GM21723 (cell line): ENCODE results near the gene PIEZO1.

Source experiments
- ATAC-seq: cut with Tn5 transposase; IDR thresholded peaks from one replicate; pipeline ENCODE4 v1.9.1; 2021; ENCODE audit warnings: mild to moderate bottlenecking, moderate library complexity; ENCODE audit not compliant: unreplicated experiment

PIEZO1 gene

DNA sequence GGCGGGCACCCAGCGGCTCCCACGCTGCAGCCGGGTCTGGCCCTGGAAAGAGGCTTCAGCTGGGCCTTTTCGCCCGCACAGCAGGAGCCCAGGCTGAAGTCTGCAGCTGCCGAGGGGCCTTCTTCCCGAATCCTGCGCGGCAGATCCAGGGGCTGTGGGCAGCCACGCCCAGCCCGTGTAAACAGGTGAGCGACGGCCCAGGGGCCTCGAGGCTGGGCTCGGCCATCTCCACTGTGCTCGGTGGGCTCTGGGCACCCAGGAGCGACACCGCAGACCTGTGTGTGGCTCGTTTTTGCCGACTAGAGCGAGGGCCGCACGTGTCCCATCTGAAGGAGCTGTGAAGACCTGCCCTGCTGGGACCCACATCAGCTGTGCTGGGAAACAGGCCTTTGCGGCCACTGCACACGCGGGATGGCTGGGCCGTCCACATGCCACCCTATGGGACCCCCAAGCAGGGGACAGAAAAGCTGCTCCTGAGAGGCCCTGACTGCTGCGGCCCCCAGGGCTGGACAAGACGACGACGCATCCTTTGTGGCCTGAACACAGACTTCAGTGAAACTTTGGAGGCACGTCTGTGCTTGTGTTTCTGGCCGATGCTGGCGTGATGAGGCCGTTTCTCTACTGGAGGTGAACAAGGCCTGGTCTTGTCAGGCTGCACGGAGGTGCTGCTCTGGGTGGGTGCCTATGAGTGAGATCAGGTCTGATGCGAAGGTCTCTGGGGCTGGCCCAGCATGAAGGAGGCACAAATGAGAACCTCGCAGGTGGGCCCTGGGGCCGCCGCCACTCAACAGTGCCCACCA lies 31.9 kb upstream of the PIEZO1 start:
- no peak for ATAC-seq

DNA sequence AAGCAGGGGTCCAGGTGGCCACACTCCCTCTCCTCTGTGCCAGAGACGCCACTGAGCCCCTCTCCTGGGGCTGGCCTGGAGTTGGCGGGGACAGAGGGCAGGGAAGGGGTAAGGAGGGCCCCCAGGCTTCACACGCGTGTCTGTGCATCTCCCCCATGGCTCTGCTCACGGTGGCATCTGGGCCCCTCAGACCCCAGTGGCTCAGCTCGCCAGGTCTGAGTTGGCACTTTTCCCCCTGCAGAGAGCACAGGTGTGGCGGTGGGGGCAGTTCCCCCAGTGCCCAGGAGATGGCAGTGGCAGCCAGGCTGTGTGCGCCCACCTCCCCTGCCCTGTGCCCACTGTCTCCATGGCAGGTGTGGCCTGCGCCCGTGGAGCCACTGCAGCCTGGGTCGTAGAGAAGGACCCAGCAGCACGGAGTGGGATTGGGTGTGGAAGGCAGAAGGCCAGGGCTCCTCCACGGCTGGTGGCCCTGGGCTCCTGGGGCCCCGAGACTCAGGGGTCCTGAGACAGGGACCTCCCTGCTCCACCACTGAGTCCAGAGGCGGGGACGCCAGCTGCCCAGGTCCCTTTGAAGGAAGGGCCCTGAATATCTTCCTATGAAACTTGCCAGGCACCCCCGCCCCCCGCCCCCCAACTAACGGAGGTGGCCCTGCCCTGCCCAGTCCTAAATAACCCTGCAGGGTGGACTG lies 31.0 kb upstream of the PIEZO1 start:
- no peak for ATAC-seq

DNA sequence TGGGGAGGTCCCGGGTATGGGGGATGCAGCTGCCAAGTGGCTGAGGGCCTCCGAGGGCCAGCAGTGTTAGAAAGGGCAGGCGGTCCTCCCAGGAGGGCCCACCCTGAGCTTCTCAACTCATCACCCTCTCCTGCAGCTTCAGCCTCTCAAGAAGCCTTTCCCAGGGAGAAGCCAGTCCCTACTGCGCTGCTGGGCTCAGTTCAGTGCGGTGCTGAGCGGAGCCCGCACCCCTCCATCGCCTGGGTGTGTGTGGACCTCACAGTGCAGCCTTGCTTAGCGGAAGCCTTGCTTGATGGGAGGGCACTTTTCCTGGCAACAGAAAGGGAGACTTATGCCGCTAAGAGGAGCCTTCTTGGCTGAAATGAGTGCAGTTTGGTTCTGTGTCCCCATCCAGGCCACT lies 30.2 kb upstream of the PIEZO1 start:
- no peak for ATAC-seq

DNA sequence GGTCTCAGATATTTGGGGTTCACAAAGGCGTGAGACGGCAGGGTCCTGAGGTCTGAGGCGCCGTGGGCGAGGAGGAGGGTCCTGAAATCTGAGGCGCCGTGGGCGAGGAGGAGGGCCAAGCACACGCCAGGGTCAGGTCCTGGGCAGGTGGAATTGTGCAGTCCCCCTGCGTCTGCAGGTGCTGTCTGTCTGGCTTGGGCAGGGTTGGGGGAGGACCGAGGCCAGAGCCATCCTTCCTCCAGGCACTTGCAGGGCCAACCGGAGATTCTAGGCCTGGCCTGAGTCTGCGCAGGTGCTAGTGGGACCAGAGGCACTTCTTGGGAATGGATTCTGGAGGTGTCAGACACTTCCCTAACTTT lies 29.1 kb upstream of the PIEZO1 start:
- no peak for ATAC-seq

DNA sequence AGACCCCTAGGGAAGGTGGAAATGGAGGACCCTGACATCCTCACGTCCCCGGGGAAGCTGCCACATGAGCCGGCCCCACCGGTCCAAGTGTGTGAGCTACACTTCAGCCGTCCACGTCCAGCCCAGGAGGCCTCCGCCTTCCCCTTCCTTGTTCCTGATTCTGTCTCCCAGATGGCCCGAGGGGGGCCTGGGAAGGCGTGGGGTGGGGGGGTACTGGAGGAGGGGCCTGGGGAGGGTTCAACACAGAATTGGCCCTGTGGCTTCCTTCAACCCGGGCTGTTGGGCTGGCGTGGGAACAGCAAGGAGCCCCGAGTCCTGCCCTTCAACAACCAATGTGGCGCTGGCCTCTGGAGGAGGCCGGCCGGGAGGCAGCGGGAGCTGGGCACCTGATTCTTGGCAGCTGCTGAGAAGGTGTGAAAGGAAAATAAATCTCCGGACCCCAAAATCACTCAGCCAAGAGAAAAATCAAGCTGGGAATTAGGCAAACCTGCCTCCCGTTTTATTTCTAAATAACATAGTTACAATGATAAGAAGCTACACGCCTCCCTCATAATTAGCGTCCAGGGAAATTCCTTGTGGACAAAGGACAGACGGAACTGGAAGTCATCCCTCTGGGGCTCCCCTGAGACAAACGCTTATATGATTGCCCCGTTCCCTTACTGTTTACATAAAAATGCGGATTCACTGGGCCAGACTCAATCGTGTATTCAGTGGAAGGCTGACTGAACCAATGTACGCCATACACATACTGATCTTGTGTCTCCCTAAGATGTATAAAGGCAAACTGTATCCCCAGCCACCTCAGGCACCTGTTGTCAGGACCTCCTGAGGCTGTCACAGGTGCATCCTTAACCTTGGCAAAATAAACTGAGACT lies 28.5 kb upstream of the PIEZO1 start:
- ATAC-seq = no peak

DNA sequence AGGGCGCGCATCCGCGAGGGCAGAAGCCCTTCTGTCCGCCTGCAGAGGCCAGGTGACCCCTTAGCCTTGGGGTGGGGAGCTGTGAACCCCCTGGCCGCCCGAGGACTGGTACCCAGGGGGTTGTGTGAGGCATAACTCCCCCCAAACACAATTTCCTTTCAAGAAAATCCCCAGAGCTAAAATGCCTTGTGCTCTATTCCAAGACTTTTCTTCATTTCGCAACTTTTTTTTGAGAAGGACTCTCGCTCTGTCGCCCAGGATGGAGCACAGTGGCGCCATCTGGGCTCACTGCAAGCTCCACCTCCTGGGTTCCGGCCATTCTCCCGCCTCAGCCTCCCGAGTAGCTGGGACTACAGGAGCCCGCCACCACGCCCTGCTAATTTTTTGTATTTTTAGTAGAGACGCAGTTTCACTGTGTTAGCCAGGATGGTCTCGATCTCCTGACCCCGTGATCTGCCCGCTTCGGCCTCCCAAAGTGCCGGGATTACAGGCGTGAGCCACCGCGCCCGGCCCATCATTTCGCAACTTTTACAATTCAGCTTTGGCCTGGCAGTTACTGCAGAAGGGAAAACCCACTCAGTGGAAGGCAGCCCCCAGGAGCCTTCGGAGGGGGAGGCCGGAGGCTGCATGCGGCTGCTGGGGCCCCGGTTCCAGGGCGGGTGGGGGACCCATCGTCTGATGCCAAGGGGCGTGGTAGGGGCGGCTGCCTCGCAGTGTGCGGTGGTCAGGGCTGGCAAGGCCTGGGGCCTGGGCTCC lies 27.7 kb upstream of the PIEZO1 start:
- ATAC-seq = no peak

DNA sequence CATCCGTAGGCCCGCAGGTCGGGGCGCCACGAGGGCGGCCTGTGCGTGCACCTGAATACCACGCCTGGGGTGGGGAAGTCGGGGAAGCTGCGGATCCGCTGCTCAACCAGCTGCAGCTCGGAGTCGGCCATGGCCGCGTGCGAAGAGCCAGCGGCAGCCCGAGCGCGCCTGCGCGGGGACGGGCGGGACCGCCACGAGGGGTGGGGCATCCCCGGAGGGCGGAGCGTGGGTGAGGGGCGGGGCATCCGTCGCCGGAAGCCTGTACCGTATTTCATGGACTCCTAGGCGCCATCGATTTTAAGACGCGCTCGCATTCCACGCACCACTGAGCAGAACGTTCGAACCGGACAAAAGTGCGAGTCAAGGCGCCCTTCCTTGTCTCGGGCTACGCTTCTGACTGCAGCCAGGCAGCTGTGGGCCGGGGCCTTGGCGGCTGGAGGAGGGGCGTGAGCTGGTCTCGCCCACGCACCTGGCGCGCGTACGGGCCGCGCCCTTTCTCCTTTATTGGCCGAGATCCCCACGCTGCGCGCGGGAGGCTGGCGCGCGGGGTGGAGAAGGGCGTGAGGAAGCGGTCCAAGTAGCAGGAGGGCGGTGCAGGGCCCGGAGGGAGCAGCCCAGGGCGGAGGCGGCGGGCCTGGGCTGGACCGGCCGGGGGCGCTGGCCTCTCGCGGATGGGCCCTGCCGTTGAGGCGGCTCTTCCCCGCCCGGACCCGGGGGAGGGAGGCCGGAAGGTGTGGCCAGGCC lies 26.9 kb upstream of the PIEZO1 start, which contains the start of gene APRT:
Gene APRT, minus strand, starts transcription at position 160 of the 744 bp plus-strand sequence. Its CDS starts 29 bp downstream, at position 131.
- ATAC-seq = peak; percentile 69

DNA sequence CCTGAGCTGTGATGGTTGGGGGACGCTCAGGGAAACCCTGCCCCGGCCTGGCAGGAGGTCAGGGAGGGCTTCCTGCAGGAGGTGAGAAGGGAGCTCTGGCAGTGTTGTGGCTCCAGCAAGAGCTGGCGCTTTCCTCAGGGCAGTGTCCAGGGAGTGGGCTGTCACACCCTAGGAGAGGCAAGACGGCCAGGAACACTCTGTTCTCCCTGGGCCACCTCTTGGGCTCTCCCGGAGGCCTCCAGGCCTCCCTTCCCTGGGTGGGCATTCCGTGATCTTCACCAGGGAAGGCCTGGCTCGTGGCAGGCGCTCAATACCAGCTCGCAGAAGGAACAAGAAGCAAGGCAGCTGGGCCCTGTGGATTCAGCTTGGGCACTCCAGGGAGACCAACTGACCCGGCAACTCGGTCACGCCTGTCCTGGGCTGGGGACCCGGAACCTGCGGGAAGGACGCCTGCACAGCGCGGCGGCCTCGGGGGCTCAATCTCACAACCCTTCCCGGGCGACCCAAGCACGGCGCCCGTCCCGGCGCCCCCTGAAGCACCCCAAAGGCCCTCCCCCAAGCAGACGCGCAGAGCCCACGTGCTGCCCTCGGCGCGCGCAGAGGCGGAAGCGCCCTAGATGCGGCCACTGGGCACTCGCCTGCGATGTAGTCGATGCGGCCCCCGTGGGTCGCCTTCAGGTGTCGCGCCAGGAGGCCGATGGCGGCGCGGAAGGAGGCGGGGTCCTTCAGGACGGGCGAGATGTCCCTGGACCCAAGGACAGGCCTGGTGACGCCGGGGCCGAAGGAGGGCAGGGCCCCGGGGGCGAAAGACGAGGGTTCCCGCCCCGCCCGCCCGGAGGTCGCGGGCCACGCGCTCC lies 26.1 kb upstream of the PIEZO1 start:
- ATAC-seq = peak; percentile 55

DNA sequence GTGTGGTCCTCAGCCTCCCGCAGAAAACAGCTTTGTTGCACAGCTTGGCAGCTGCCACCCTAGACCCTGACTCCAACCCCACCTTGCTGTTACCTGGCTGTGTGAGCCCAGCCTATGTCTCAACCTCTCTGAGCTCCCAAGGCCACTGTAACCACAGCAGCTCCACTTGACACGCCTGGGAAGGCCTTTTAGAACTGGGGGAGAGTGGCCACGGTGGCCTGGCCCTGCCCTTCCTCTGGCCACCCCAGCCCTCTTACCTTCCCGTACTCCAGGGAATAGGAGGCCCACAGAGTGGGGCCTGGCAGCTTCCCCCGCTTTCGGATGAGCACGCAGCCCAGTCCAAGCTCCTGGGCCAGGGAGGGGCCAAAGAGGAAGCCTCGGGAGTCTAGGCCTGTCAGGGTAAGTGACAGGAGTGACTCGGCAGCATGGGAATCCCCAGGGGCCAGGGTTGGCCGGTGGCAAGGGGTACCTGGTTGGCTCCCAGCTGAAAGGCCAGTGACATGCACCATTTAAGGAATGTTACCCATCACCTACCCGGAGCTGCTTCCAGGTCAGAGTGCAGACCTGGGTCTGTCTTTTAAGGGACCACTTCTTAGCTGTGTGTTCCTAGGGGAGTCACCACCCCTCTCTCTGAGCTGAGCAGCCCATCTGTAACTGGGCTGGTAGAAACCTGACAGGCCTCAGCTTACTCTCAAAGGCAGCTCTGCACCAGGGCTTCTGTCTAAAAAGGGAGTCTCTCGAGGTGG lies 25.3 kb upstream of the PIEZO1 start:
- no peak for ATAC-seq

DNA sequence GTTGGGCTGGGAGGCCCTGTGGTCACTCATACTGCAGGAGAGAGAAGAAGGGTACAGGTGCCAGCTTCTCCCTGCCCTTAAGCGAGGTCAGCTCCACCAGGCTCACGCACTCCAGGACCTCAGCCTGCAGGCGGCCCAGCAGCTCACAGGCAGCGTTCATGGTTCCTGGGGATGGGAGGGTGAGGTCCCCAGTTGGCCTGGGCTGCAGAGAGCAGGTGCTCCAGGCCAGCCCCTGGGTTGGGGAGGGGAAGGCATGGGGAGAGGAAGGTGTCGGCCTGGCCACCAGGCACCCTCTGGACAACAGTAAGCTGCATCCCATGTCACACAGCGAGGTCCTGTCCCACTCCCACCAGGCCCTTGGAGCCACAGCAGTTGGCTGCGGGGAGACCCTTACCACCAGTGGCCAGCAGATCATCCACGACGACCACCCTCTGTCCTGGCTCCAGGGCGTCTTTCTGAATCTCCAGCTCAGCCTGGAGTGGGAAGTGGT lies 24.7 kb upstream of the PIEZO1 start:
- ATAC-seq = no peak

DNA sequence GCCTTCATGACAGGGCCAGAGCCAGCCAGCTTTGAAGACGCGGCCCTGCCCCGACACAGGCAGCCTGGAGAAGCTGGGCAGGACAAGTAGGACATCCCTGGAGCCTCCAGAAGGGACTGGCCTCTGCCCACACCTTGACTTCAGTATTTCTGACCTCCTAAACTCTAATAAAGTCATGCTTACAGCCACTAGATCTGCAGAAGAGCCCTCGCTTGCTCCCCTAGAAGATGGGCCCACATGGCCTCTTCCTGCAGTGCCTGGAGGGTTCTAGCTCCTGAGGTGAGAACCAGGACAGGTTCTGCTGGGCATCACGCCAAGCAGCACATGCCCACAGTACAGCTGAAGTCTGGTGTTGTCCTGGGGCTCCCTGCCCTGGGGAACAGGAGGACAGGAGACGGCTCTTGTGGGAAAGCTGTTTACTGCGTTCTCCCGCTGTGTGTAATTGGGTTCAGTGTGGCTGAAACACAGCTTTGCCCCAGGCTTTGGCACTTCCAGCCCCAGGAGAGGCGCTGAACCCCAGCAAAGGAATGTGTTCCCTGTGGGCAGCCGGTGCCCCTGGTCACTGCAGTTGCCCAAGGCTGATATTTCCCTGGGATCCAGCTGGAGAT lies 24.2 kb upstream of the PIEZO1 start:
- ATAC-seq = no peak

DNA sequence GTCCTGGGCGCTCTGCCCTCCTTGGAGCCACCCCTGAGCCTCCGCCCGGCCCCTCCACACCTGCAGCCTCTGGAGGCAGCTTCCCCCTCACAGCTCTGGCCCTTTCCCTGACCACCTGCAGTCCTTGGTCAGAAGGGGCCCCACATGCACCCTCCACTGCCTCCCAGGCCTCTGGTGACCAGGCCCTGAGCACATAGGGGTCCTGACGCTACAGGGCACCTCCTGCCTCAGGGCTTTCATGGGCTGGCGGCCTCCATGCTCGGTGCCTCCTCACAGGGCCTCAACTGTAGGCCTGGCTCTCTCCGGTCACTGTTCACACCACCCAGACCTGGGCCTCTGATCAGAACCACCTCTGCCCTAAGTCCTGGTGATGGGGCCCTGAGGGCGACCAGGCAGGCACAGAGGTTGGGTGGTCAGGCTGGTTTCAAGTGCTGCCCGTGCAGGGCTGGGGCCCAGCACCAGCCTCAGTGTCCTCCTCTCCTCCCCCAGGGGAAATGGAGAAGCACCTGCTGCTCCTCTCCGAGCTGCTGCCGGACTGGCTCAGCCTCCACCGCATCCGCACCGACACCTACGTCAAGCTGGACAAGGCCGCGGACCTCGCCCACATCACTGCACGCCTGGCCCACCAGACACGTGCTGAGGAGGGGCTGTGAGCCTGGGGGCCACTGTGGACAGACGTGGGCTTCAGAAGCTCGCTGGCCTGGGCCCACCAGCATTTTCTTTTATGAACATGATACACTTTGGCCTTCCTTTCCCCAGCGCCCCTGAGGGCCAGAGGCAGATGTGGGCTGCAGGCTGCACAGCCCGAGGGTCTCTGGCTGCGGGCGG lies 22.8 kb upstream of the PIEZO1 start:
- no peak for ATAC-seq

DNA sequence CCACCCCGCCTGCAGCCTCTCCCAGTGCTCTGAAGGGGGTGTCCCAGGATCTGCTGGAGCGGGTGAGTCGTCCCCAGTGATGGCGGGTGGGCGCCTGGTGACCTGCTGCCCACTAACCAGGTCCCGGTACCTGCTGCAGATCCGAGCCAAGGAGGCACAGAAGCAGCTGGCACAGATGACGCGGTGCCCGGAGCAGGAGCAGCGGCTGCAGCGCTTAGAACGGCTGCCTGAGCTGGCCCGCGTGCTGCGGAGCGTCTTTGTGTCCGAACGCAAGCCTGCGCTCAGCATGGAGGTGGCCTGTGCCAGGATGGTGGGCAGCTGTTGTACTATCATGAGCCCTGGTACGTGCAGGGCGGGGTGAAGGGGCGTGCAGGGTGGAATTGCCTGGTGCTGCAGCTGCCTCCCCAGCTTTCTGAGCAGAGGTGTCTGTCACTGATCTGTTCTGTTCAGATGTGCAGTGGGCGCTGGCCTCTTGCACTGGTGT lies 22.2 kb upstream of the PIEZO1 start:
- no peak for ATAC-seq

DNA sequence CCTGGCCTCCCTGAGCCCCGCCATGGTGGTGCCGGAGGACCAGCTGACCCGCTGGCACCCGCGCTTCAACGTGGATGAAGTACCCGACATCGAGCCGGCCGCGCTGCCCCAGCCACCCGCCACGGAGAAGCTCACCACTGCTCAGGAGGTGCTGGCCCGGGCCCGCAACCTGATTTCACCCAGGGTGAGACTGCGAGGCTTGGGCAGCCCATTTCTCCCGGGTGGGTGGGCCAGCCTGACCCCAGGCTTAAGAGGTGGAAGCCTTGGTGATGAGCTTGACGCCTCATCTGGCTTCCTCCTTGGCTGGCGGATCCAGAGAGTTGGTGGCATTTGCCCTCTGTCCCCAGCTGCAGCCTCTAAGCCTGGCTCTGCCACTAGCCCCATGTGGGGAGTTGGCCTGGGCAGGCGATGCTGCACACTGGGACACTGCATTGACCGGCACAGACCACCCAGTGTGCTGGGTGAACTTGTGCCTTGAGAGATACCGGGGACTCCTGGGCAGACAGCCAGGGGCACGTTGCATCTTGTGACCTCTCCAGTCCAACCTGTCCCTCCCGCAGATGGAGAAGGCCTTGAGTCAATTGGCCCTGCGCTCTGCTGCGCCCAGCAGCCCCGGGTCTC lies 21.6 kb upstream of the PIEZO1 start:
- no peak for ATAC-seq

DNA sequence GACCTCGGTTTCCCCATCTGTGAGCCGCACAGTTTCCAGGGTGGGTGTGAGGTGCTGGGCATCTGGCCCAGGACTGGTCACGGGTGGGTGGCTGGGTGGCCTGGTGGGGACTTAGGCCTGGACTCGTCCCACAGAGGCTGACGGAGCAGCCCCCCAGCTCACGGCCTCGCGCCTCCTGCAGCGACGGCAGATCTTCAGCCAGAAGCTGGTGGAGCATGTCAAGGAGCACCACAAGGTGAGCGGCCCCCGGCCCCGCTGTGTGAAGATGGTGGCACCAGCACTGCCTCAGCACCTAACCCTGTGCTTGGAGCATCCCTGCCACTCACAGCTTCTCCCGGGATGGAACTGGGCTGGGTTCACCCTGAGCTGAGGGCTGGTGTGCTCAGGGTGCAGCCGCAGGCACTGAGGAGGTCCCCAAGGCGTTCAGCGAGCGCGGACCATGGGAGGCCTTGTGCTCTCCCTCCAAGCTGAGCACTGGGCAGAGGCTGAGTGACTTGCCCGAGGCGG lies 20.9 kb upstream of the PIEZO1 start:
- no peak for ATAC-seq

DNA sequence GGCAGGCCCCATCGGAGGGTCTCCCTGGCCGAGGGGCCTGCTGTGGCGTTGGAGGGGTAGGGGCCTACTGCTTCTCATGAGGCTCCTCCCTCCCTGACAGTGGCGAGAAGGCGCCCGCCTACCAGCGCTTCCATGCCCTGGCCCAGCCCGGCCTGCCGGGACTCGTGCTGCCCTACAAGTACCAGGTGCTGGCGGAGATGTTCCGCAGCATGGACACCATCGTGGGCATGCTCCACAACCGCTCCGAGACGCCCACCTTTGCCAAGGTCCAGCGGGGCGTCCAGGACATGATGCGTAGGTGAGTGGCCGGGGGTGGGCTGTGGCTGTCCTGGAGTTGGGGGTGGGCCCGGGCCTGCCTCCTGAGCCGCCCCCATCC lies 20.3 kb upstream of the PIEZO1 start:
- no peak for ATAC-seq
